H1 (cell line): Measurements from ENCODE around the gene SLC22A2.

Experiments used
- EP300 ChIP-seq, 2 experiments: IDR thresholded peaks; 1 replicate in 1 of 2; 2 replicates in 1 of 2; pipeline ENCODE4 v1.6.1; 2011 to 2012; ENCODE audit warnings: low read depth in 2 of 2, low read length in 2 of 2, mild to moderate bottlenecking in 2 of 2, borderline replicate concordance in 1 of 2, inconsistent platforms in 1 of 2, moderate library complexity in 1 of 2
- EZH2 ChIP-seq: fragments of 200-600 bp; sonication (generic); IDR thresholded peaks from 2 replicates; pipeline ENCODE4 v1.7.1; 2012; ENCODE audit warnings: low read depth, mild to moderate bottlenecking, moderate library complexity, low read length, inconsistent platforms; ENCODE audit not compliant: severe bottlenecking
- GABPA ChIP-seq: IDR thresholded peaks from 2 replicates; pipeline ENCODE4 v1.6.1; 2011; ENCODE audit warnings: mild to moderate bottlenecking, low read length, moderate library complexity, borderline replicate concordance; ENCODE audit not compliant: insufficient read depth
- JUN ChIP-seq: IDR thresholded peaks from 2 replicates; pipeline ENCODE4 v1.6.1; 2011; ENCODE audit warnings: low read depth, mild to moderate bottlenecking, improper control_type of control experiment, low read length
- POLR2A ChIP-seq, 2 experiments: IDR thresholded peaks; 1 replicate in 1 of 2; 2 replicates in 1 of 2; pipeline ENCODE4 v1.6.1; 2011; ENCODE audit warnings: low read depth in 2 of 2, low read length in 2 of 2, mild to moderate bottlenecking in 2 of 2; ENCODE audit errors: control extremely low read depth in 1 of 2
- RFX5 ChIP-seq: IDR thresholded peaks from 2 replicates; pipeline ENCODE4 v1.6.1; 2011; ENCODE audit warnings: low read depth, low read length, improper control_type of control experiment, borderline replicate concordance
- SIN3A ChIP-seq, 2 experiments: IDR thresholded peaks in 1 of 2; conservative IDR thresholded peaks in 1 of 2; 2 replicates each; pipeline ENCODE4 v1.6.1; 2011 to 2012; ENCODE audit warnings: low read length in 2 of 2, improper control_type of control experiment in 1 of 2, low read depth in 1 of 2, mild to moderate bottlenecking in 1 of 2
- SRF ChIP-seq: IDR thresholded peaks from 2 replicates; pipeline ENCODE4 v1.6.1; 2011; ENCODE audit warnings: mild to moderate bottlenecking, low read depth, low read length, moderate library complexity
- YY1 ChIP-seq: IDR thresholded peaks from 2 replicates; pipeline ENCODE4 v1.6.1; 2011; ENCODE audit warnings: low read depth, mild to moderate bottlenecking, low read length
- ZNF274 ChIP-seq: IDR thresholded peaks from 2 replicates; pipeline ENCODE4 v1.7.0; 2012; ENCODE audit warnings: low read length, borderline replicate concordance; ENCODE audit errors: extremely low read depth
- TF ChIP-seq, protein P1 (sequence below), 3 experiments: IDR thresholded peaks; 1 replicate in 2 of 3; 2 replicates in 1 of 3; pipeline versions ENCODE4 v1.5.1 to v1.6.1; 2011; ENCODE audit warnings: low read length in 3 of 3, mild to moderate bottlenecking in 3 of 3, inconsistent platforms in 2 of 3, low read depth in 1 of 3, moderate library complexity in 1 of 3; ENCODE audit not compliant: insufficient read depth in 1 of 3; ENCODE audit errors: control extremely low read depth in 1 of 3

DNA sequence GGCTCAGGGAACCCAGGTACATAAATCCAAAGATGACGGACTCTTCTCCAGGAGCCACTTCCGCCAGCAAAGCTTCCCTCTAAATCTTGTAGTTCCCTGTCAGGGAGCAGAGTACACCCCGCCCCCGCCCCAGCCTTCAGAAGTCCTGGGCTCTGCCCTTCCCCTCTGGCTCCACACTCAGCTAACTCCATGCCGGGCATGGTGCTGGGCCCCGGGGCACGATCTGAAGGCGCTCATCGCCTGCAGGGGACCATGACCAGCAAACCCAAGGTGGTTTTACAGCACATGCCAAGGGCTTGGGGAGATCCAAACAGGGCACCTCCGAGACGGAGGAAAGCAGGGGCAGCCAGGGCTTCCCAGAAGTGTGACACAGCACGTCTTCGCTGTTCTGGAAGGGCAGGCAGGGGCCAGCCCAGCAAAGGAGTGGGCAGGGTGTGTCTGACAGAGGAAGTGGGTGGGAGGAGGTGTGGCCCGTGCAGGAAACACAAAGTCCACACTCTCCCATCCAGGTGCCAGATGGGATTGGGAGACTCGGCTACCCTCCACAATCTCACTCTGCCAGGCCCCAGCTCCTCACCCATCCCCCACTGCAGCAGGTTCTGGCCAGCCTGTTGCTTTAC lies 41.6 kb upstream of the SLC22A2 start:
- no peak for TF ChIP-seq EP300 (IDR thresholded peaks at IDR 0.05; ENCODE audit: borderline replicate concordance in 1 of 2, low read depth in 2 of 2, low read length in 2 of 2)
- no peak for TF ChIP-seq POLR2A (IDR thresholded peaks at IDR 0.05; ENCODE audit: control extremely low read depth in 1 of 2, low read depth in 2 of 2, low read length in 2 of 2)
- no peak for TF ChIP-seq RFX5
- TF ChIP-seq, protein P1, sequence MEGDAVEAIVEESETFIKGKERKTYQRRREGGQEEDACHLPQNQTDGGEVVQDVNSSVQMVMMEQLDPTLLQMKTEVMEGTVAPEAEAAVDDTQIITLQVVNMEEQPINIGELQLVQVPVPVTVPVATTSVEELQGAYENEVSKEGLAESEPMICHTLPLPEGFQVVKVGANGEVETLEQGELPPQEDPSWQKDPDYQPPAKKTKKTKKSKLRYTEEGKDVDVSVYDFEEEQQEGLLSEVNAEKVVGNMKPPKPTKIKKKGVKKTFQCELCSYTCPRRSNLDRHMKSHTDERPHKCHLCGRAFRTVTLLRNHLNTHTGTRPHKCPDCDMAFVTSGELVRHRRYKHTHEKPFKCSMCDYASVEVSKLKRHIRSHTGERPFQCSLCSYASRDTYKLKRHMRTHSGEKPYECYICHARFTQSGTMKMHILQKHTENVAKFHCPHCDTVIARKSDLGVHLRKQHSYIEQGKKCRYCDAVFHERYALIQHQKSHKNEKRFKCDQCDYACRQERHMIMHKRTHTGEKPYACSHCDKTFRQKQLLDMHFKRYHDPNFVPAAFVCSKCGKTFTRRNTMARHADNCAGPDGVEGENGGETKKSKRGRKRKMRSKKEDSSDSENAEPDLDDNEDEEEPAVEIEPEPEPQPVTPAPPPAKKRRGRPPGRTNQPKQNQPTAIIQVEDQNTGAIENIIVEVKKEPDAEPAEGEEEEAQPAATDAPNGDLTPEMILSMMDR (IDR thresholded peaks at IDR 0.05; ENCODE audit: control extremely low read depth in 1 of 3, insufficient read depth in 1 of 3, low read depth in 1 of 3, low read length in 3 of 3), result no peak
- no peak for TF ChIP-seq EZH2
- no peak for TF ChIP-seq GABPA
- no peak for TF ChIP-seq YY1
- TF ChIP-seq JUN, result no peak
- no peak for TF ChIP-seq ZNF274
- no peak for TF ChIP-seq SRF
- no peak for TF ChIP-seq SIN3A (conservative IDR thresholded peaks at IDR 0.05 in 1 of 2, IDR thresholded peaks at IDR 0.05 in 1 of 2; ENCODE audit: low read depth in 1 of 2, low read length in 2 of 2)
